Measurements from ENCODE around the gene STX18.
"Not testable (repeated sequence)": the region's sequence is repeated elsewhere in the genome, so short reads cannot be mapped to it uniquely, and the experiment has no call there.

Gene STX18

DNA sequence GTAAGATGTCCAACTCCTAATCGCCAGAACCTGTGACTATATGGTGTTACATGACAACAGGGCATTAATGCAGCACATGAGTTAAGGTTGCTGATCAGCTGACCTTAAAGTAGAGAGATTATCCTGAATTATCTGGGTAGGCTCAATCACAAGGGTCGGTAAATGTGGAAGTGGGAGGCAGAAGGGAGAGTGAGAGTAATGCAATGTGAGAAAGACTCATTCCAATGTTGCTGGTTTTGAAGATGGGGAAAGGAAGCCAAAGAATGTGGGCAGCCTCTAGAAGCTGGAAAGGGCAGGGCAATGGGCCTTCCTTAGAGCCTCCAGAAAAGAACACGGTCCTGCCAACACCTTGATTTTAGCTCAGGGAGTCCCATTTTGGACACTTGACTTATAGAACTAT lies 67.4 kb downstream of the STX18 start:
- no peak for DNase-seq

DNA sequence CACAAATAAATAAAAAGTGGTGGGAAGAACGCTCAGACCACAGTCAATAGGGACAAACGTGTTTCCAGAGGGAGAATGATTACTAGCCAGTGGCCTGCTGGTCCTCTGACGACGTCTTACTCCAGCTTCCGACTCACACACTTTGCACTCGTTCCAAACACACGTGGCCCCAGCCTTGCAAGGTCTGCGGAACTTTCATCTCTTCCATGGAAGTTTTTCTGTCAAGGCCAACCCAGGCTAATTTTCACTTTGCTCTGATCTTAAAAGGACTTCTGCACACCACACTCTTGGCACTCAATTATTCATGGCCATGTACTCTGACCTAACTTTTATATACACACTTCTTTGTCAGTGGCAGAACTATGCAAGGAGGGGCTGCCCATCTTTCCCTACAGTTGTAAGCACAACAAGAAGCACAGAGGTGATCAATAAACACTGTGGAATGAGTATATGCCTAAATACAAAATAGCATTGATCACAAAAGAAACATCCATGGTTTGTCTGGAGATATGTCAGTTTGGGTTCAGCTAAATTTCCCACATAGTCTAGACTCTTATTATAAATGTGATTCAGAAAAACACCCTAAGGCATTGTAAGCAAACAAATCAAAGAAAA lies 69.4 kb downstream of the STX18 start:
- DNase-seq = no peak

DNA sequence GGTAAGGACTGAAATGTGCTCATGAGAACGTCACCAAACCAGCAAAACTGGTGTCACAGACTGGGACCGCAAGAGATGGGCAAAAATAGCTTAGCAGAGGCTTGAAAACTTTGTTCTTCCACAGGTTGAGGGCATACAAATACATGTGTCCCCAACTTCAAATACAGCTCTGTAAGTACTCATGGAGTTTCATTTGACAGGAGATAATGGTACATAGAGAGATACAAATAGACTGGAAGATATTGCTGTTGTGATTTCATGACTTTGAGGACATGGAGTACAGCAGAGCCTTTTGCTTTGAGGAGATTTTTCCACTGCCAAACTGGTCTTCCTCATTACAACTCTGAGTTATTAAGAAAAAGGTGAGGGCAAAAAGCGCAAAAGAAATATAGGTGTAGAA lies 70.7 kb downstream of the STX18 start:
- DNase-seq = no peak

DNA sequence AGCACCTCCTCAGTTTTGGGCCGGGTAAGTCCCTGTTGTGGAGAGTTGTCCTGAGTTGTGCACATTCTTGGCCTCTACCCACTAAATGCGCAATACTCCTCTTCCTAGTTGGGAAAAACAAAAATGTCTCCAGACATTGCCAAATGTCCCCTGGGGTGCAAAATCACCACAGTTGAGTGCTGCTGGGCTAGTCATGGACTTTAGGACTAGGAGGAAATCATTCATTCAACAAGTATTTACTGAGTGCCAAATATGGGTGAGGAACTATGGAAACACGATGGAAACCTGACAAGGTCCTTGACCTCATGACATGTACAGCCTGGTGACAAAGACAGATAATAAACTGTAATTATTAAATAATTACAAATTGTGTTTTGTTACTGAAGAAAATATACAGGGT lies 71.6 kb downstream of the STX18 start:
- no peak for DNase-seq

DNA sequence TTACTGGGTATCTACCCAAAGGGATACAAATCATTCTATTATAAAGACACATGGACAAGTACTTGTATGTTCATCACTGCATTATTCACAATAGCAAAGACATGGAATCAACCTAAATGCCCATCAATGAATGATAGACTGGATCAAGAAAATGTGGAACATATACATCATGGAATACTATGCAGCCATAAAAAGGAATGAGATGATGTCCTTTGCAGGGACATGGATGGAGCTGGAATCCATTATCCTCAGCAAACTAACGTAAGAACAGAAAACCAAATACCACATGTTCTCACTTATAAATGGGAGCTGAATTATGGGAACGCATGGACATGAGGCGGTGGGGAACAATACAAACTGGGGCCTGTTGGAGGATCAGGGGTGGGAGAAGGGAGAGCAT lies 76.6 kb downstream of the STX18 start:
- DNase-seq = not testable (repeated sequence)

DNA sequence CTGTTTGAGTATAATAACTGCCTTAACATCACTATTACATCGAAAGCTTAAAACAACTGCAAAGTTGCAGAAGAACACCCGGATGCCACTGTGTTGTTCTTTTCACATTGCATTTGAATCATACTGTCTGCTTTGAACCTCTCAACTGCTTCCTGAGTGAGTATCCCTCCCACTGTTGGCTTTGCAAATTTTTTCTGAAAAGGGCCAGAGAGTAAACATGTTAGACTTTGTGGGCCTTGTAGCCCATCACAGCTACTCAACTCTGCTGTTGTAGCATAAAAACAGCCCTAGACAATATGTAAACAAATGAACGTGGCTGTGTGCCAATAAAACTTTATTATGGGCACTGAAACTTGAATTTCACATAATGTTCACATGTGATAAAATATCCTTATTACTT lies 78.9 kb downstream of the STX18 start:
- DNase-seq = no peak

DNA sequence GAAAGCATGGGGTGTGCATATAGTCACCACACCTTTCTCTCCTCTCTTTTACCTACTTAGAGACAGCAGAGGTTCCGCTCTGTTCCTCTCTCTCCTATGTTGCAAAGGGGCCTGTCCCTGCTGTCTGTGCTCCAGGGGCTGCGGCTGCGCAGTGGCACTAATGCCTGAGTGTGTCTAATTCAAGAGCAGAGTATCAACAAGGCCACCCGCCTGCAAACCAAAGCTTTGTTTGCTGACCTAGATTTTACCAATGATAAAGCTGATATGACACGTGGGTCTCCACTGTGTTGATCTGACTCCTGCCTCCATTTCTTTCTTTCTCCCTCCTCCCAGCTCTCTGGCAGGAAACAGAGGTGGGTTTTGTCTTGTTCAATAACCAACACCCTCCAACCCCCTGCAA lies 80.0 kb downstream of the STX18 start:
- peak; percentile 66 for DNase-seq

DNA sequence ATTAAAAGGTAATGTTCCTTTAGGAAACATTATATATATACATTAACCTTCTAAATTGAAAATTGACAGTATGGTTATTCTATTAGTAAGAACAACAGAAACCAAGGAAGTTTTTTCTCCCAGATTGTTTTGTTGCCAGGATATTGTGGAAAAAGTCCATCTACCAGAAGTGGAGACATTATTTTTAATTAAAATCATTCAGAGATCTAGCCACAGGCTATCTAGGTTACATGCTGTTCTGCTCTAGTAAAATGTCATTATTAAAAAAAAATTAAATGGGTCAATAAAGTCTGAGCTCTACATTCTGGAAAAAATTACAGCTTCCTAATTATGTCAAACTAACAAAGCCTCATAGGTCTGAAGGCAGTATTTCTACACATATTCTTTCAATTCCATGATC lies 80.7 kb downstream of the STX18 start:
- no peak for DNase-seq

DNA sequence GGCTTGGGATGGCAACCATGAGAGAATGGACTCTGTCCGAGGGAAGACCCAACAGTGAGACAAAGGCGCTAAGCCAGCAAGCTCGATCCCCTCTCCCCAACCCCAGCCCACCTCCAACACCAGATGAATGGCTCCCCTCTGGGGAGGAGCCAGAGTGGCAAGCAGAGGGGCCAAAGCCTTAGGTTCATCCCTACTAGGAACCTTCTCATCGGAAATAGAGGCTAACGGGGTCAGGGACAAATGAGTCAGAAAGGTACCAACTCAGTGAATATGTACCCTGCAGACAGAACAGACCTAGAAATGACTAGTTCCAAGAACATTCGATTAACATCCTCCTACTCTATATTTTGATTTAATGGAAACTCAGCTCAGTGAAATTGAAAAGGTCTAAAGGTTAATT lies 81.1 kb downstream of the STX18 start:
- peak; percentile 14 for DNase-seq

DNA sequence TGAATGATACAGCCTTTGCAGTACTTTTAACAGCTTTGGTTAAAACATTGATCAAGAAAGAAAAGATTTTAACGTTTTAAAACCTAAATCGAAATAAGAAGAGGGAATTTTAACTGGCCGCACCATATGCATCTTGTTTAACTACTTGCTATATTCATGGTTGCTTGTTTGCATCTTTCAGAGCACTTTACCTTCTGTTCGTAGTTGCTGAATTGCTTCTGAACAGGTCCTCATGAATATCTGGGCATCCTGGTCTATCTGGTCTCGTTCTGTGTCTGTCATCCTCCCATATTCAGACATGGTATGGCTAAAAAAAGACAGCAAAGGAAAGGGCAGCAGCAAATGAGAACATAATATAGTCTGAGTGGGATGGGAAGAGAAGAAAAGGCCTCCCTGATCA lies 82.7 kb downstream of the STX18 start:
- no peak for DNase-seq

DNA sequence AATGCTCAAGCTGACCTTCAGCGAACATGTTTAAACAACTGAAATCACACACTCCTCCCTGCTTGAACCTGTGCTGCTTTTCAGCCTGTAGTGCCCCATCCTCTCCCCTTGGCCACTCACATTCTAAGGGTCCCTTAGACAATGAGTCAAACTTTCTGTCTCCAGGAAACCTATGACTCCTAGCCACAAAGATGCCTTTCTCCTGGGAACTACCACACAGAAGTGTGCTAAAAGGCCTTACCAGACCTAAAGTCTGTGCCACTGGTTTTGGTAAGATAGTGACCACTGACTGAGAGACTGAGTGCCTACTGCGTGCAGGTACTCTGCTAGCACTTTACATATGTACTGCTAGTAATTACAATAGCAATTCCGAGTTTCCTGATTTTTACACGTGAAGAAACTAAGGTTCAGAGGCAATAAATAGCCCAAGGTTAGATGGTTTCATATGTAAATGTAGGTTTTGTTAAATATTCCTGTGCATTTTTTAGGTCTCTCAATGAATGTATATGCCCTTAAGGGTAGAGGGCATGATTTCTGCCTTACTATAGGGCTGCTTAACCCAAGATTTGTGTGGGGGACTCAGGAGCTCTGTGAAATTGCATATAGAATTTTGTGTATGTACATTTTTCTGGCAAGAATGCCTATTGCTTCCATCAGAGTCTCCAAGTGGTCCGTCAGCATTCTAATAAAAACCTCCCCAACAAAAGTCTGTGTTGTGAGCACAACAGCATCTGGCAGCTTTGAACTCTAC lies 83.9 kb downstream of the STX18 start:
- DNase-seq = no peak

DNA sequence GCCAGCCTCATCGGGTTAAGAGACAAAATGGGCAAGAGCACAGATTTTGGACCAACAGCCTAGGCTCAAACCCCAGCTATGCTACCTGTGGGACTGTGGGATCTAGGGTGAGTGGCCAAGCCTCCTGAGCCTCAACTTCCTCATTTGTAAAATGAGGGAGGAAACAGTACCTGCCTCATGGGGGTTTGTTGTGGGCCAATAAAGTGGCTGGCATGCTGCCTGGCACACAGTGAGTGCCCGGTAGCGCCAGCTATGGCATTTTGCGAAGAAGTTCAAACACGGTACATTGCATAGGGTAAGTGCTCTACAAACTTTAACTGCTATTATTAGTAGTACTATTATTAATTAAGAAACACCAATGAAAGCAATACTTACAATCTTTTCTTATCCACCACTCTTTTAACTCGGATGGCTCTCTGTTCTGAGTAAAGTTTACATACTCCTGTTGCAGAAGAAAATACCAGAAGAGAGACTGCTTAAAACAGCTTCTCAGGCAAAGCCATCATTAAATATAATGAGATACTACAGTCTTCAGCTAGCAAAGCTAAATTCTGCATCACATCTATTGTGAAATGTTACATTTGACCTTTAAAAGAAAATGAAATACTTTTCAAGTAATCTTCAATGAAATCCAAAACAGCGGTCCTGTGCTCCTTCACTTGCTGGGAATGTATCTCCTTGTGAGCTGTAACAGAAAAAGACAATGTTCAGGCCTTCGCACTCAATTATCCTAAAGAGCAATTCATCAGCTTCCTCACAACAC lies 84.9 kb downstream of the STX18 start:
- DNase-seq = no peak

DNA sequence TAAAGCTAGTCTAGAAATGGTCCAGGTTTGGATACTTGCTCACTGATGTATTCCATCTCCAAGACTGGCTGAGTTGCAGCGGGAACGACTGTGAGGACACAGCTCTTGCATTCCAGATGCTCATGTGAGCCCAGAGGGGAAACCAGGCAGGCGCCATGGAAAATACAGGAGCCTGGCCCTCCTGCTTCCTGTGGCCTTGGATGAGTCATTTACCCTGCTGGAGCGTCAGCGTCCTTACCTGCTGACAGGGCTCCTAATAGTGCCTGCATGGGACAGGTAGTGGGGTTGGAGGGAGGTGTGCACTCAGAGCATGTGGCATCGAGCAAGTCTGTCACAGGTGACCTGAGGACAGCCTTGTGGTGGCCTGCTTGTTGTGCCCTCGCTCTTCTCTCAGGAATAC lies 85.5 kb downstream of the STX18 start:
- DNase-seq = no peak

DNA sequence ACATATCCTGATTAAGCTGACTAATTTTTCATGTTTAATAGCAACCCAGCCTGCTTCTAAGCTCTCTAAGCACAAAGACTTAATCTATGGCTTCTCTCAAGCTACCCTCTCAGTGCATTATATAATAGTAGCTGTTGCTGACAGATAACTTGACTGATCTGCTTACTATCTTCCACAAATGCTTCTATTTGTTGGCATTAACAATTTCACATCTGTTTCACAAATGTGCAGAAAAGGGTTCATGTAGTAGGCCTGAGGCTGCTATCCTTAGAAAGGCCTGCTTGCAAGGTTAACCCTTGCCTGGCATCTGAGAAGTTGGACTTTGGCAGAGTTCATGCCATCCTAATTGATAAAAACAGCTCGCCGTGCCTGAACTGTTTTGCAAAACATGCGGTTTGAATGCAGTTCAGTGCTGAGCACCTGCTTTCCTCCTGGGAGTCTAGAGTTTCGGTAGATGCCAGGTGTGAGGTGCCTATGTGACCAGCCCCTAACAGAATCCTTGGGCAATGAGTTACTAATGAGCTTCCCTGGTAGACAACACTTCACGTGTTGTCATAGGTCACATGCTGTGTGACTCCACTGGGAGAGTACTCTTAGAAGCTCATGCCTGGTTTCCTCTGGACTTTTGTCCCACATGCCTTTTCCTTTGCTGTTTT lies 86.5 kb downstream of the STX18 start:
- DNase-seq = no peak

DNA sequence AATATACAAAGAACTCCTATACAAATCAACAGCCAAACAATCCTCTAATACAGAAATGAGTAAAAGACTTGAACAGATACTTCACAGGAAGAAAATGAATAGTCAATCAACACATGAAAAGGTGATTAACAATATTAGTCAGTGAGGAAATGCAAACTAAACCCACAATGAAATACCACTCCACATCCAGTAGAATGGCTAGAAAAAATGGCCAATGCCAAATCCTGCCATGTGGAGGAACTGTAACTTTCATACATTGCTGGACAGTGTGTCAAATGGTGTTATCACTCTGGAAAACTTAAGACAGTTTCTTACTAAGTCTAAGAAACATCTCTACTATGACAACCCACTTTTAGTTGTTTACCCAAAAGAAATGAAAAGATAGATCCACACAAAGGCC lies 95.4 kb downstream of the STX18 start:
- no peak for DNase-seq

DNA sequence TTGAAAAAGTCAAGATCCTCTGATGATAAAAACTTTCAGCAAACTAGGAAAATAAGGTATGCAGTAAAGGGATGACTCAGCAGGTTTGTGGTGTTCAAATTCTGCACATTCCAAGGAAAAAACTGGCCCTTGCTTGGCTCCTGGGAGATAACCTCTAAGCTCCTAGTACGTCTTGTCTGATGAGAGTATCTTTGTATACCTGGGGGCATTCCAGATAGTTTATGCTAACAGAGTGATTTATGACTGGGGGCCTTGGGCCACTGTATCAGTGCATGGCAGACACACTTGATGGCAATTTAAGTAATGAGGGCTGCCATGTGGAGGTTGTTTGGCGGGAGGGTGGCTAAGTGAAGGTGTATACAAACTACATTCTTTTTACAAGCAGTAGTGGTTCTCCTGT lies 98.0 kb downstream of the STX18 start:
- DNase-seq = no peak

DNA sequence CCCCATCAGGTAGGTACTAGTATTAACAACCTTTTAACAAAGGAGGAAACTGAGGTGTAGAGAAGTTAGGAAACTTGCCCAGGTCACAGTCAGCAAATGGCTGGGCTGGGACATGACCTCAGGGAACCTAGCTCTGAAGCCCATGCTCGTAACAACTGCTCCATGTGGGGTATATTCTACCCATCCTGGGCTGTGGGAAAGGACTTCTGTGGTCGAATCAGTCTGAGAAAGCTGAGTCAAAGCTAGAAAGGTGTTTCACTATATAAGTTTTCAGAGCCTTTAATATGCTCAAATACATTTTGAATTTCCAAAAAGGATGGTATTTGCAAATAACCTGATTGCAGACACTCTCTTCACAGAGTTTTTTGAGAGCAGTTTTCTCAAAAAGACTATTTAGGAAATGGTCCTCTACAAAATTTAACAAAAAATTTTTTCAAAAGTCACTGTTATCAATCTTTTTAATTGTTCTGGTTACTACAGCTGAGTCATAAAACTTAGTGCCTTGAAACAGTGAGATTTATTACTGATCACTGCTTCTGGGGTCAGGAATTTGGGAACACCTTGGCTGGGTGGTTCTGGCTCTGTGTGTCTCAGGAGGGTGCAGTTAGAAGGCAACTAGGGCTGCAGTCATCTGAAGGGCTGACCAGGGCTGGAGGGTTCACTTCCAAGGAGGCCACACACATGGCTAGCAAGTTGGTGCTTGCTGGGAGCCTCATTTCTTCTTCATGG lies 101.4 kb downstream of the STX18 start:
- DNase-seq = no peak

DNA sequence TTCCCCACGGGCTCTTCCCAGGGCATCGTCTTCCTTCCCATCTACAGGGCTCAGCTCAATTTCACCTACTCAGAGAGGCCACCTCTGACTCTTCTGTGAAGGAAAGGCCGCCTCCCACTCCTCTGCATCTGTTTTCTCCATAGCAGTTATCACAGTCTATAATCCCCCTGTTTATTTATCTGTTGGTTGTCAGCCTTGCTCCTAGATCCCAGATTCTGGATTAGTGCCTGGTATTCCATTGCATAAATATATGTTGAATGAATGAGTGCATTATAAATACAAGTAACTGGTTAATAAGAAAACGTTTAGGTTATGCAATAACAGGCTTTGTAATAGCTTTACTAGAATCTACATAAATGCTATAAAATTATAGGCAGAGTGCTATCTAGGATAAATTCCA lies 102.1 kb downstream of the STX18 start:
- DNase-seq = no peak

DNA sequence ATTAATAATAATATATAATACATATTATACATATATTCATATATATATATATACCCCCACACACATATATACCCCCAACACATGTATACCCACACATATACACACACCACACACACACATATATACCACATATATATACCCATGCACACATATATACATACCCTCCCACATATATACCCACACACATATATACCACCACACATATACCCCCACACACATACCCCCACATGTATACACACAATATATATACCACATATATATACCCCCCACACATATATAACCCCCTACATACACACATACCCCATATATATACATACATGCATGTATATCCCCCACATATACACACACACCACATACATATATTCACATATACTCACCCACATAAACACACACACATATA lies 103.0 kb downstream of the STX18 start:
- DNase-seq = no peak

DNA sequence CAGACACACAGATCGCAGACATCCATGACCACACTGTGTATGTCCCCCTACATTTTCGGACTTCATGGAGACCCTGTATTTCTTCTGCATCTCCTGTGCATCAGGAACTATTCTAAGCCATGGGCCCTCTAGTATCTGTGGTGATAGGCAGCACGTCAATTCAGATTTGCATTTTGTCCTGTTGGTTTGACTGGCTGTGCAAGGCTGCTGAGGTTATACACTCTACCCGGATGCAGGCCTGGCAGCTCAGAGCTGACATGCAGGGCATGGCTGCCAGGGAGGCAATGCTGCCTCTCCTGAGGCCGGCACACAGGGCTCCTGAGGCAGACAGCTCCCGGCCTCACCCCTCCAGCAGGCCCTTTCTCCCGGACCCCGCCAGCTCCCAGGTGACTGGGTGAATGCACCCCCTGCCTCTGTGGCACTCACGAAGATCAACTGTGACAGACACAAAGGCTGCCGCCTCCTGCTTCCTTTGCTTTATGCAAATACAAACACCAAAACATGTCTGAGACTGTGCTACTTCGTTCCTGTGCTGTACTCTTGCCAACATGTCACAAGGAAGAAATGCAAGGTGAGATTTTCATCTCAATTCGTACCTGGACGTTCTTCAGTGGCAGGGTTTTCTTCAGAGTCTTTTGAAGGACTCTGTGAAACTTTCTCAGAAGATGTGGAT lies 103.9 kb downstream of the STX18 start:
- DNase-seq = no peak

DNA sequence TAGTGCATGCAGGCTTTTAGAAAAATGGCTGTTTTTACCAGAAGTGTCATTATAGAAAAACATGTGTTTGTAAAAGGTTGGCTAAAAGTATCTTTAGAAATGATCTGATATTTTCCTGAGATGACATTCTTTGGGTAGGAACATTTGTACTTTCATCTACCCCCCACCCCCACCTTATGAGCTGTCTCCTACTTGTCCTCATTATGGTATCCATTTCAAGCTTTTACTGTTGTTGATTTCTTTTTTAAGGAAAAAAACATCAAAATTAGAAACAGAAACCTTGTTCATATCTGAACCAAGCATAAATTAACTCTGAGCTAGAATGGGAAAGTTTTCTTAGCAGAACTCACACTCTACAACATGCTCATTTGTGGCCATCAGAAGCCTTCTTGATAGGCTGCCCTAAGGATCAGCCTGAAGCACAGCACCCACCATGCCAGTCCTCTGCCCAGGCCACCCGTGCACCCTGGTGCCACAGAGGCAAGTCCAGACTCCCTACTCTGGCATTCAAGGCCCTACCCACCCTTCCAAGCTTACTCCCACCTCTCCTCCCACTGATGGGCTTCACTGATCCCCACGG lies 105.5 kb downstream of the STX18 start:
- DNase-seq = no peak

DNA sequence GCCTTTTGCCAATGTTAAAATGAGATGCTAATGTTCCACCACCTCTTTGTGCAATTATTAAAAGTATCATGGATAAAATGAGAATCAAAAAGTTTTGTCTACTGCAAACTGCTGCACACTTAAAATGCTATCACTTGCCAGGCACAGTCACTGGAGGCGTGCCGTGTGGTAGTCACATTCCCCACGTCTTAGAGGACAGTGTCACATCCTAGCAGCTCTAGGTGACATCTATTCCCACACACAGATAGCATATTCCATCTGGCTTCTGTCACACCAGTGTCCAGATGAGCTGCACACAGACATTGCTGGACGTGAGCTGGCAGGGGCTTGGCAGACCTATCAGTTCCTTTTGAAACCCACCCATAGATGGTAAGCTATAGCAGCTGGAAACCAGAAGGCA lies 107.9 kb downstream of the STX18 start:
- no peak for DNase-seq
